Activated CD4-positive, CD25-positive, alpha-beta regulatory T cell treated with anti-CD3 and anti-CD28 coated beads, Interleukin-2, amount 50 U/mL, for 72 hours (primary cell): Measurements from ENCODE around the gene FBLN5.

Source experiments
- DNase-seq: peaks from one replicate; pipeline ENCODE4 v3.0.0; 2021

The FBLN5 gene

GRCh38 chr14:91945751-91946621, 1.5 kb downstream of the FBLN5 start:
- no peak for DNase-seq

GRCh38 chr14:91942946-91943345, 4.5 kb downstream of the FBLN5 start:
- no peak for DNase-seq

GRCh38 chr14:91942128-91942527, 5.4 kb downstream of the FBLN5 start:
- DNase-seq: no peak

GRCh38 chr14:91940209-91940608, 7.3 kb downstream of the FBLN5 start:
- no peak for DNase-seq

- no peak for DNase-seq
Measured at GRCh38 chr14:91935586-91935985, 11.9 kb downstream of the FBLN5 start.

GRCh38 chr14:91934554-91935285, 12.8 kb downstream of the FBLN5 start:
- no peak for DNase-seq

- no peak for DNase-seq
Measured at GRCh38 chr14:91931478-91932088, 15.9 kb downstream of the FBLN5 start.

- no peak for DNase-seq
Measured at GRCh38 chr14:91929700-91930099, 17.8 kb downstream of the FBLN5 start.

GRCh38 chr14:91927800-91928199, 19.7 kb downstream of the FBLN5 start:
- DNase-seq: no peak

GRCh38 chr14:91927191-91927590, 20.3 kb downstream of the FBLN5 start:
- no peak for DNase-seq

- no peak for DNase-seq
Measured at GRCh38 chr14:91926131-91926890, 21.2 kb downstream of the FBLN5 start.

GRCh38 chr14:91925727-91926121, 21.8 kb downstream of the FBLN5 start:
- DNase-seq: no peak

GRCh38 chr14:91925001-91925726, 22.3 kb downstream of the FBLN5 start:
- no peak for DNase-seq

GRCh38 chr14:91920526-91920925, 27.0 kb downstream of the FBLN5 start:
- no peak for DNase-seq

GRCh38 chr14:91919814-91920213, 27.7 kb downstream of the FBLN5 start:
- DNase-seq: no peak

GRCh38 chr14:91918186-91918883, 29.2 kb downstream of the FBLN5 start:
- no peak for DNase-seq

GRCh38 chr14:91912035-91912434, 35.5 kb downstream of the FBLN5 start:
- DNase-seq: no peak

GRCh38 chr14:91911474-91912032, 35.9 kb downstream of the FBLN5 start:
- DNase-seq: no peak

GRCh38 chr14:91910196-91910595, 37.3 kb downstream of the FBLN5 start:
- no peak for DNase-seq

- DNase-seq: no peak
Measured at GRCh38 chr14:91906374-91906773, 41.1 kb downstream of the FBLN5 start.

GRCh38 chr14:91904956-91905645, 42.4 kb downstream of the FBLN5 start:
- DNase-seq: no peak
